Progenitor cell of endocrine pancreas (in vitro differentiated cells): Measurements from ENCODE around the gene NCKAP5. TPM values are rescaled to one million over a fixed set of nuclear protein-coding genes. Genes with fewer than 3 reads are reported as not detected.

Source experiments
- DNase-seq: peaks from one replicate; pipeline ENCODE4 v3.0.0; 2021; ENCODE audit warnings: low spot score; ENCODE audit not compliant: unreplicated experiment
- H3K27ac Mint-ChIP-seq: 2 replicates; pipeline ENCODE4 v1.8.0; 2021; ENCODE audit warnings: mild to moderate bottlenecking, moderate library complexity, mixed read lengths
- H3K27me3 Mint-ChIP-seq: 2 replicates; pipeline ENCODE4 v1.8.0; 2021; ENCODE audit warnings: mixed read lengths
- H3K36me3 Mint-ChIP-seq: 2 replicates; pipeline ENCODE4 v1.8.0; 2022; ENCODE audit warnings: mixed read lengths; ENCODE audit not compliant: insufficient read depth
- H3K4me1 Mint-ChIP-seq: 2 replicates; pipeline ENCODE4 v1.8.0; 2021; ENCODE audit warnings: low read depth, mixed read lengths
- H3K4me3 Mint-ChIP-seq: 2 replicates; pipeline ENCODE4 v1.8.0; 2021; ENCODE audit warnings: low read depth, mild to moderate bottlenecking, moderate library complexity, mixed read lengths
- H3K9me3 Mint-ChIP-seq: 2 replicates; pipeline ENCODE4 v1.8.0; 2021; ENCODE audit warnings: low read depth, mixed read lengths
- total RNA-seq: library from RNA; stranded (reverse); gene quantifications from 2 replicates; pipeline ENCODE4 v1.2.1, GENCODE V29; 2021
- TF ChIP-seq, protein P1 (sequence below): fragments of 200-600 bp; sonication (generic); IDR thresholded peaks from one replicate; pipeline ENCODE4 v1.5.0; 2021; ENCODE audit warnings: antibody characterized with exemption, mild to moderate bottlenecking; ENCODE audit not compliant: unreplicated experiment

Gene NCKAP5
- total RNA-seq, 1 donor from 2014 or later, result 1.7 TPM

DNA sequence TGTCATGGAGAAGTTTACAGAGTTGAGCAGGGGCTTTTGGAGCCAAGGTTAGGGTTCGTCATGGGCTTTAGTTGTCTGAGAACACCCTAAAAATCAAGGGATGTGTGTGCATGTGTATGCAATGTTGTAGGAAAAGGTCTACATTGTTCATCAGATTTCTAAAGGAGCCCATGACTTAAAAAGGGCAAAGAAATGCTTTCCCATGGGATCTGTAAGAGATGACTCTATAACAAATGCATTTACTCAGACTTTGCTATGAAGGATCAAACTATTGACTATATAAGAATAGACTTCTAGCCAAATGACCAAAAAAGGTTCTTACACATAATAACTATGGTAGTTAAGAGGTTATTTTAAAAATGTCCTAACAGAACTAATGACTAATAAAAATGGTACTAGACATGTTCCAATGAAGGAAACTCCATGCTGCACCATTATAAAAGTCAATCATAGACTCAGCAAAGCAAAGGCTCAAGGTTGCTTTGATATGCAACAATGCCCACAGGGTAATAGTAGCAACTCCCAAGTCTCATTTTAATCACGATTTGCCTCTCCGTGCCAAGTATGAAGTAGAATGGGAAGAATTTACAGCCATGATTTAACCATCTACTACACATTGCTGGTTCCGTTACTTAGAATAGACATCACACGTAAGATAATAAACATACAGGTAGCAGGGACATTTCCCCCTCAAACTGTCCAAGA lies 158.5 kb downstream of the NCKAP5 start:
- H3K27me3 Mint-ChIP-seq, result peaks cover 14% of the 10 kb centered on the region
- TF ChIP-seq, protein P1, sequence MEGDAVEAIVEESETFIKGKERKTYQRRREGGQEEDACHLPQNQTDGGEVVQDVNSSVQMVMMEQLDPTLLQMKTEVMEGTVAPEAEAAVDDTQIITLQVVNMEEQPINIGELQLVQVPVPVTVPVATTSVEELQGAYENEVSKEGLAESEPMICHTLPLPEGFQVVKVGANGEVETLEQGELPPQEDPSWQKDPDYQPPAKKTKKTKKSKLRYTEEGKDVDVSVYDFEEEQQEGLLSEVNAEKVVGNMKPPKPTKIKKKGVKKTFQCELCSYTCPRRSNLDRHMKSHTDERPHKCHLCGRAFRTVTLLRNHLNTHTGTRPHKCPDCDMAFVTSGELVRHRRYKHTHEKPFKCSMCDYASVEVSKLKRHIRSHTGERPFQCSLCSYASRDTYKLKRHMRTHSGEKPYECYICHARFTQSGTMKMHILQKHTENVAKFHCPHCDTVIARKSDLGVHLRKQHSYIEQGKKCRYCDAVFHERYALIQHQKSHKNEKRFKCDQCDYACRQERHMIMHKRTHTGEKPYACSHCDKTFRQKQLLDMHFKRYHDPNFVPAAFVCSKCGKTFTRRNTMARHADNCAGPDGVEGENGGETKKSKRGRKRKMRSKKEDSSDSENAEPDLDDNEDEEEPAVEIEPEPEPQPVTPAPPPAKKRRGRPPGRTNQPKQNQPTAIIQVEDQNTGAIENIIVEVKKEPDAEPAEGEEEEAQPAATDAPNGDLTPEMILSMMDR, result no peak
- no peak overlapping the region for H3K4me3 Mint-ChIP-seq
- no peak for DNase-seq
- H3K27ac Mint-ChIP-seq, result no peak overlapping the region
- no peaks in the 10 kb centered on the region for H3K9me3 Mint-ChIP-seq
- H3K4me1 Mint-ChIP-seq, result peaks cover 5% of the 10 kb centered on the region
- no peaks in the 10 kb centered on the region for H3K36me3 Mint-ChIP-seq

DNA sequence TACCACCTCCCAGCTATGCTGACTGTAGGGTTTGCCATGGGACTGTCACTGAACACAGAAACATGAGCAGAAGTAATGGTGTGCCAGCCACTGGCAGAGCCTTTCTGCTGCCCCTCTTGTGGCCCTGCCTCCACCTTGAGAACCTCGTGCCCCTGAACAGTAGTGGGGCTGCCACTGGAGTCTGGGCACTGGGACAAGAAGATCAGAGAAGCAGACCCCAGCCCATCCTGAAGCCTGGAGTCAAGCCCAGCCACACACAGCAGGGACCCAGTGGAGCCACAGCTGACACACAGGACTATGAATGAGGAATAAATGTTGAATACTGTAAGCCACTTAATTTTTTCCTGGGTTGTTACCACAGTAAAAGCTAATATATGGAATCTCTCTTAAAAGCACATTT lies 159.6 kb downstream of the NCKAP5 start:
- no peak for DNase-seq
- Mint-ChIP-seq H3K27me3 (peaks cover 14% of the 10 kb centered on the region), H3K27ac (no peak overlapping the region), H3K36me3 (no peaks in the 10 kb centered on the region), H3K4me3 (no peak overlapping the region), H3K9me3 (no peaks in the 10 kb centered on the region), H3K4me1 (peaks cover 5% of the 10 kb centered on the region)
- TF ChIP-seq, protein P1, result no peak

DNA sequence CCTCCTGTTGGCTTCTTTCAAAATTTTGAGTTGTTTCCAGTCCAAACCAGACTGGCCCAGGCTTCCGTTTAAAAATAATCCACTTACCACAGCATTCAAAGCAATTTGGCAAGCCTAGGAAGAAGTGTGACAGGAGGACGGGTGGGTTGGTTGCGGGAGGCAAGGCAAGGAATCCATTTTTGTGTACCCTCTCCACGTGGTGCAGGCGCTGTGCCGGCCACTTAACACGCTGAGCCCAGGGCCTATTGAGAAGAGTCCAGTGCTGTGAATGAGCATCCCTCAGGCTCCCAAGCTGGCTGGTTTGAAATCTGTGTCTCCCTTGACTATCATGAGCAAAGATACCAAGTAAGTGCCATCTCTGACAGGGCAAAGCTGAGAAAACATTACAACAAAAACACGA lies 160.9 kb downstream of the NCKAP5 start:
- H3K4me3 Mint-ChIP-seq, result no peak overlapping the region
- no peaks in the 10 kb centered on the region for H3K36me3 Mint-ChIP-seq
- H3K4me1 Mint-ChIP-seq, result peaks cover 5% of the 10 kb centered on the region
- peaks cover 14% of the 10 kb centered on the region for H3K27me3 Mint-ChIP-seq
- no peak overlapping the region for H3K27ac Mint-ChIP-seq
- TF ChIP-seq, protein P1, result no peak
- DNase-seq, result no peak
- no peaks in the 10 kb centered on the region for H3K9me3 Mint-ChIP-seq

DNA sequence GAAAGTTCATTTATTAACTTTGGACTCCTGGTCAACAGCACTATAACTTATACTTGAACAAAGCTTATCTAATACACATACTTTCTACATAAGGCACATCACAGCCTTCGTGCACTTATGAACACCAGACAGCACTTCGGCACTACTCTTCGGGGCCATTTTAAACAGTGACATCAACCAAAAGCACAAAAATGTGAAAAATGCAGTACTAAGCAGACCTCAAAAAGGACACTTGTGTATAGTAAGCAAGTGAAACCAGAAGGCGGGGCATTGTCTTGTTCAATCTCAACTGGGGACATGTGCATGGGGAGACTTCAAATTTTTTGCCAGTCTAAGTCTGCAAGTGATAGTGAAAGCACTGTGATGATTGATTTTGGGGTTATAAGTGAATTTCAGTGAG lies 163.0 kb downstream of the NCKAP5 start:
- DNase-seq, result no peak
- TF ChIP-seq, protein P1, result no peak
- H3K27ac Mint-ChIP-seq, result no peak overlapping the region
- no peaks in the 10 kb centered on the region for H3K36me3 Mint-ChIP-seq
- peaks cover 9% of the 10 kb centered on the region for H3K27me3 Mint-ChIP-seq
- peaks cover 2% of the 10 kb centered on the region for H3K4me1 Mint-ChIP-seq
- no peak overlapping the region for H3K4me3 Mint-ChIP-seq
- no peaks in the 10 kb centered on the region for H3K9me3 Mint-ChIP-seq

DNA sequence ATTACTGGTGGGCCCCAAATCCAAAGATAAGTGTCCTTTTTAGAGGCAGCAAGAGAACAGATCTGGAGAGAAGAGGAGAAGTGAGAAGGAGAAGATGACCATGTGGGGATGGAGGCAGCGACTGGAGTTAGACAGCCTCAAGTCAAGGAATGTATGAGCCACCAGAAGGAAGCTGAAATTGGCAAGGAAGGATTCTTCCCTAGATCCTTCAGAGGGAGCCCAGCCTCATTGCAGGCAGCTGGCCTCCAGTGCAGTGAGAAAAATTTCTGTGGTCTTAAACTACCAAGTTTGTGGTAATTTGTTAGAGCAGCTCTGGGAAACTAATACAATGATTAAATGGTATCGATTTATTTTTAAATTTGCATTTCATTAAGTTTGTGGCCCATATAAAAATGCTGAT lies 167.9 kb downstream of the NCKAP5 start:
- TF ChIP-seq, protein P1, result no peak
- no peak overlapping the region for H3K27ac Mint-ChIP-seq
- no peaks in the 10 kb centered on the region for H3K9me3 Mint-ChIP-seq

More for the DNA sequence above, 167.9 kb downstream of the NCKAP5 start:
- Mint-ChIP-seq H3K4me3 (no peak overlapping the region), H3K36me3 (no peaks in the 10 kb centered on the region), H3K4me1 (peaks cover 2% of the 10 kb centered on the region), H3K27me3 (no peaks in the 10 kb centered on the region)
- no peak for DNase-seq
